ENCODE measurements around the gene KCNB1.

GRCh38 chr20:49379338-49379737 is 103.1 kb downstream of the KCNB1 start:
- TF ChIP-seq POLR2A (IDR thresholded peaks at IDR 0.05; ENCODE audit: low read depth, low read length) (no peak), POLR2AphosphoS5 (IDR thresholded peaks at IDR 0.05; ENCODE audit: low read depth, low read length) (no peak), TAF1 (IDR thresholded peaks at IDR 0.05; ENCODE audit: borderline replicate concordance, low read depth, low read length) (no peak)
